Activated naive CD4-positive, alpha-beta T cell treated with anti-CD3 and anti-CD28 coated beads, Interleukin-2, amount 50 U/mL, for 16 hours (primary cell): ENCODE measurements around the gene COL7A1.
"Not testable (repeated sequence)": the region's sequence is repeated elsewhere in the genome, so short reads cannot be mapped to it uniquely, and the experiment has no call there.

ENCODE experiments used
- DNase-seq: peaks from one replicate; pipeline ENCODE4 v3.0.0-alpha.2; 2020

The COL7A1 gene

DNA sequence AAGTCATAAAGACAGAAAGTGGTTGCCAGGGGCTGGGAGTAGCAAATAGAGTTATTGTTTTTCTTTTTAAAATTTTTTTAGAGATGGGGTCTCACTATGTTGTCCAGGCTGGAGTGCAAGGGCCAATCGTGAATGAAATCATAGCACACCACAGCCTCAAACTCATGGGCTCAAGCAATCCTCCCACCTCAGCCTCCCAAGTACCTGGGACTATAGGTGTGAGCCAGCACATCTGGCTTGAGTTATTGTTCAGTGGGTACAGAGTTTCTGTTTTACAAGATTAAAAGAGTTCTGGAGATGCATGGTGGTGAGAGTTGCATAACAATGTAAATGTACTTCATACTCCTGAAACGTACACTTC lies 62.2 kb downstream of the COL7A1 start:
- no peak for DNase-seq

DNA sequence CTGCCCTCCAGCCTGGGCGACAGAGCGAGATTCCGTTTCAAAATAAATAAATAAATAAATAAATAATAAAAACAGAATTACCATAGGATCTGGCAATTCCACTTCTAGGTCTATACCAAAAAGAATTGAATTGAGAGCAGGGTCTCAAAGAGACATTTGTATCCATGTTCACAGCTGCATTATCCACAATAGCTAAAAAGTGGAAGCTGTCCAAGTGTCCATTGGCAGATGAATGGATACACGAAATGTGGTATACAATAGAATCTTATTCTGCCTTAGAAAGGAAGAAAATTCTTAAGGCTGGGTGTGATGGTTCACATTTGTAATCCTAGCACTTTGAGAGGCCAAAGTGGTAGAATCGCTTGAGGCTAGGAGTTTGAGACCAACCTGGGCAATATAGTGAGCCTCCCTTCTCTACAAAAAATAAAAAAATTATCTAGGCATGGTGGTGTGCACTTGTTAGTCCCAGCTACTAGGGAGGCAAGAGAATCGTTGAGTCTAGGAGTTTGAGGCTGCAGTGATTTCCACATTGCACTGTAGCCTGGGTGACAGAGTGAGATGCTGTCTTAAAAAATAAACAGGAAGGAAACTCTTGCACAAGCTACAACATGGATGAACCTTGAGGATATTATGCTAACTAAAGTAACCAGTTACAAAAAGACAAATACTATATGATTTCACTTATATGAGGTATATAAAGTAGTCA lies 62.7 kb downstream of the COL7A1 start:
- DNase-seq: no peak

DNA sequence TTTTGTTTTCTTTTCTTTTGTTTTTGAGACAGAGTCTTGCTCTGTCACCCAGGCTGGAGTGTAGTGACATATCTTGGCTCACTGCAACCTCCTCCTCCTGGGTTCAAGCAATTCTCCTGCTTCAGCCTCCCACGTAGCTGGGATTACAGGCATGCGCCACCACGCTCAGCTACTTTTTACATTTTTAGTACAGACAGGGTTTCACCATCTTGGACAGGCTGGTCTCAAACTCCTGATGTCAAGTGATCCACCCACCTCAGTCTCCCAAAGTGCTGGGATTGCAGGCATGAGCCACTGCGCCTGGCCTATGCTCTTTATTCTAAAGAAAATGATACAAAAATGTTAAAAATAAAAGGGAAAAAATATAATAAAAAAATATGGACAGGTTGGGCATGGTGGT lies 64.4 kb downstream of the COL7A1 start:
- not testable (repeated sequence) for DNase-seq

- no peak for DNase-seq
These were observed 66.4 kb downstream of the COL7A1 start for GRCh38 chr3:48528754-48529153.

GRCh38 chr3:48528048-48528447 lies 67.1 kb downstream of the COL7A1 start:
- DNase-seq: no peak

- no peak for DNase-seq
These were observed 70.2 kb downstream of the COL7A1 start for GRCh38 chr3:48524970-48525369.

GRCh38 chr3:48521635-48522034 lies 73.5 kb downstream of the COL7A1 start:
- DNase-seq: no peak

- no peak for DNase-seq
These were observed 75.9 kb downstream of the COL7A1 start for GRCh38 chr3:48519277-48519643.

DNA sequence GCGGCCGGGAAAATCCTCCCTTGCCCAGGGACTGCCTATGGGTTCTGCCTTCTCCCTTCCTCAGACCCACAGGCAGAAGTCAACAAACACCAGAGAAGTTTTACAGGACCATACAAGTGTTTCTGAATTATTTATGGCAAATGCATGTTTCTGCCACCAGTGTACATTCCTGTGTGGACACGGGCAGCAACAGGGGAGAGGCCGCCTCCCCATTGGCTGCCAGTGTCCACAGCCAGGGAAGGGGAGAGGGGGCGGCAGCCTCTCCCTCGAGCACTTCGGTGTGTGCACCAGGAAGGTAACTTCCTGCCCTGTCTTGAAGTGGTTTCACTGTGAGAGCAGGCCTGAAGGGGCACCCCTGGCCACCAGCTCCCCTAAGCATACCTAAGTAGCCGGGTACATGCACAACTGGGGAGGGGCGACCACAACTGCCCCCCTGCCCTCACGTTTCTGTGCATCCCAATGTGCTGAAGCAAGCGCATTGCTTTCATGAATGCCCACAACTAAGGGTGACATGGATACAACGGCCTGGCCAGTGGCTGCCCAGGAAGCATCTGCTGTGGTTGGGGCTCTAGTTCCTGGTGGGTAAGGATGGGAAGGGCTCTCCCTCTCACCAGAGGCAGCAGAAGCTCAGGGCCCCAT lies 76.4 kb downstream of the COL7A1 start:
- DNase-seq: no peak

DNA sequence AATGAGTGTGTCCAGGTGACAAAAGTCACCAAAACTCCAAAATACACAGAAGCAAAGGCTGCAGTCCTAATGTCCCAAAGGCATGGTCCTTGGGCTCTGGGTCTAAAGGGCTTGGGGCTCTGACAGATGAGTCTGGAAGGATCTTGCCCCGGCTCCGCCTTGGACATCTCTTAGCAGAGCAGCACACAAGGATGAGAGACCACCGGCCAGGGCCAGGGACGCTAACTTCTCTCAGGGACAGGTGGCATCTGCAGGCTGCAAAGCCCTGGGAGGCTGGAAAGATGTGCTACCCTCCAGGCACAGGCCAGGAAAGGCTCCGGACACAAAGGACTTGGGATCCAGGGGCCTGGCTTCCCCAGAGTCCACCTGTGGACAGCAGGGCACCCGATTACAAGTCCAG lies 77.1 kb downstream of the COL7A1 start:
- no peak for DNase-seq

GRCh38 chr3:48516571-48516970 lies 78.6 kb downstream of the COL7A1 start:
- no peak for DNase-seq

- no peak for DNase-seq
These were observed 80.5 kb downstream of the COL7A1 start for GRCh38 chr3:48514431-48515227.
